Activated effector memory CD4-positive, alpha-beta T cell treated with anti-CD3 and anti-CD28 coated beads, Interleukin-2, amount 50 U/mL, for 16 hours (primary cell): ENCODE results near the gene TRIO.

ENCODE experiments used
- DNase-seq: peaks from one replicate; pipeline ENCODE4 v3.0.0-alpha.2; 2020

The TRIO gene

GRCh38 chr5:14337593-14337992, 194.5 kb downstream of the TRIO start:
- DNase-seq, result no peak

- DNase-seq, result no peak
Observed at GRCh38 chr5:14339468-14339867, 196.3 kb downstream of the TRIO start.

- DNase-seq, result no peak
Observed at GRCh38 chr5:14341571-14342230, 198.6 kb downstream of the TRIO start.

- DNase-seq, result no peak
Observed at GRCh38 chr5:14342306-14342705, 199.2 kb downstream of the TRIO start.

- no peak for DNase-seq
Observed at GRCh38 chr5:14343376-14343775, 200.2 kb downstream of the TRIO start.

GRCh38 chr5:14347522-14347921, 204.4 kb downstream of the TRIO start:
- DNase-seq, result no peak

GRCh38 chr5:14348142-14348541, 205.0 kb downstream of the TRIO start:
- no peak for DNase-seq

- DNase-seq, result no peak
Observed at GRCh38 chr5:14349029-14349428, 205.9 kb downstream of the TRIO start.

- no peak for DNase-seq
Observed at GRCh38 chr5:14351086-14351661, 208.0 kb downstream of the TRIO start.

- peak; percentile 85 for DNase-seq
Observed at GRCh38 chr5:14351845-14352712, 208.9 kb downstream of the TRIO start.

GRCh38 chr5:14353726-14354474, 210.8 kb downstream of the TRIO start:
- no peak for DNase-seq

GRCh38 chr5:14355391-14355790, 212.2 kb downstream of the TRIO start:
- no peak for DNase-seq

- no peak for DNase-seq
Observed at GRCh38 chr5:14356305-14356704, 213.2 kb downstream of the TRIO start.

- no peak for DNase-seq
Observed at GRCh38 chr5:14357441-14357840, 214.3 kb downstream of the TRIO start.

GRCh38 chr5:14357851-14358250, 214.7 kb downstream of the TRIO start:
- DNase-seq, result no peak

- no peak for DNase-seq
Observed at GRCh38 chr5:14358536-14358935, 215.4 kb downstream of the TRIO start.

GRCh38 chr5:14359069-14360043, 216.2 kb downstream of the TRIO start:
- DNase-seq, result no peak

- DNase-seq, result no peak
Observed at GRCh38 chr5:14362491-14362890, 219.3 kb downstream of the TRIO start.

GRCh38 chr5:14364096-14364495, 221.0 kb downstream of the TRIO start:
- no peak for DNase-seq

- DNase-seq, result peak; percentile 65
Observed at GRCh38 chr5:14364576-14365472, 221.7 kb downstream of the TRIO start.
